ENCODE measurements around the gene EPHB3. TPM values are rescaled to one million over a fixed set of nuclear protein-coding genes. Genes with fewer than 3 reads are reported as not detected.
A peak's percentile ranks its signal among the peaks of the same experiment; 100 is the strongest.

Gene EPHB3
- total RNA-seq, 1 experiment from 2014 or later = 6.0 TPM

DNA sequence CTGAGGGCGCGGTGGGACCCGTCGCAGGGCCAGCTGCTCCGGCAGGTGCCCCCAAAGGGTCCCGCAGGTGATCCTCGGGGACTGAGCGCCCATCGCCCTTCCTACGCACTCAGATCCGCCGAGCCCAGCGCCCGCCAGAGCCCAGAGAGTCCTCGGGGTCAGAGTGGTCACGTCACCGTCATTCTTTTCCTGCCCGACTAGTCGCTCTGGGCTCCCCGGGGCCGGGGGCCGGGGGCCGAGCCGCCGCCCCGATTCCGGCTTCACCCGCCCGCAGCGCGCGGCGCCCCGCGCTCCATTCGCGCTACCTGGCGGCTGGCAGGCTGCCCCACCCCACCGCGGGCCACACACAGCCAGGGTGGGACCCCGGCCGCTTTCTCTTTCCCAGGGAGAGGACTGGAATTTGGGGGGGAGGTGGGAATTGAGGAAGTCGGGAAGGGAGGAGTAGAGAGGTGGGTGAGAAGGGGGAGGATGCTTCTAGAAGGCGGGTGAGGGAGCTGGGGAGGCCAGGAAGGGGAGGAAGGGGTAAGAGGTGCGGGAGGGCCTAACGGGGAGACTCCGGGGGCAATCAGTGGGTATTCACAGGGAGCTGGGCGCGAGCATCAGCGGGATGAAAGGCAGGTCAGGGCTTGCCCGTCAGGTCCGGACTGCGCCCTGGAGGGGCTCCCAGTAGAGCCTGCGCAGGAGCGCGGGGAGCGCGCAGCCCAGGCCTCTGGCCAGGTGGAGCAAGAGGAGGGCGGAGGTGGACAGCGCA is 36.1 kb upstream of the EPHB3 start:
- Histone ChIP-seq H3K27me3 (ENCODE audit: control insufficient read depth, insufficient read depth, low read length) (peaks cover 49% of the 10 kb centered on the region), H3K4me3 (ENCODE audit: low read depth in 2 of 2, low read length in 2 of 2) (peak overlapping the region; percentile 31 to 47), H3K27ac (ENCODE audit: low read length) (no peak overlapping the region), H3K9me3 (ENCODE audit: control insufficient read depth, insufficient read depth, low read depth, low read length) (no peaks in the 10 kb centered on the region), H3K36me3 (ENCODE audit: control insufficient read depth, insufficient read depth, low read length) (no peaks in the 10 kb centered on the region), H3K4me1 (ENCODE audit: control insufficient read depth, insufficient read depth, low read length) (peaks cover 4% of the 10 kb centered on the region; the same call in 1 of the 2 replicates)
- POLR2A ChIA-PET = interaction anchor here (0.5 kb wide), 1 partner anchor 105 kb away, joined by 7 read pairs; no protein-coding TSS in a partner anchor
- intact Hi-C loops (cut with micrococcal nuclease; ENCODE audit: unreplicated experiment) (no loop called here), in situ Hi-C loops (cut with HindIII; ENCODE audit: low pct_unique_long_range_greater_than_20kb, low sequenced_read_pairs) (no loop called here)
- TF ChIP-seq, protein P1, sequence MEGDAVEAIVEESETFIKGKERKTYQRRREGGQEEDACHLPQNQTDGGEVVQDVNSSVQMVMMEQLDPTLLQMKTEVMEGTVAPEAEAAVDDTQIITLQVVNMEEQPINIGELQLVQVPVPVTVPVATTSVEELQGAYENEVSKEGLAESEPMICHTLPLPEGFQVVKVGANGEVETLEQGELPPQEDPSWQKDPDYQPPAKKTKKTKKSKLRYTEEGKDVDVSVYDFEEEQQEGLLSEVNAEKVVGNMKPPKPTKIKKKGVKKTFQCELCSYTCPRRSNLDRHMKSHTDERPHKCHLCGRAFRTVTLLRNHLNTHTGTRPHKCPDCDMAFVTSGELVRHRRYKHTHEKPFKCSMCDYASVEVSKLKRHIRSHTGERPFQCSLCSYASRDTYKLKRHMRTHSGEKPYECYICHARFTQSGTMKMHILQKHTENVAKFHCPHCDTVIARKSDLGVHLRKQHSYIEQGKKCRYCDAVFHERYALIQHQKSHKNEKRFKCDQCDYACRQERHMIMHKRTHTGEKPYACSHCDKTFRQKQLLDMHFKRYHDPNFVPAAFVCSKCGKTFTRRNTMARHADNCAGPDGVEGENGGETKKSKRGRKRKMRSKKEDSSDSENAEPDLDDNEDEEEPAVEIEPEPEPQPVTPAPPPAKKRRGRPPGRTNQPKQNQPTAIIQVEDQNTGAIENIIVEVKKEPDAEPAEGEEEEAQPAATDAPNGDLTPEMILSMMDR (IDR thresholded peaks at IDR 0.05) = no peak
- TF ChIP-seq SIN3A (IDR thresholded peaks at IDR 0.05; ENCODE audit: borderline replicate concordance, insufficient read depth, low read depth, low read length) (no peak), TCF7L2 (IDR thresholded peaks at IDR 0.05; ENCODE audit: low read depth, low read length) (no peak), POLR2AphosphoS5 (IDR thresholded peaks at IDR 0.05; ENCODE audit: low read depth, low read length) (no peak)
- TF ChIP-seq, protein P2, sequence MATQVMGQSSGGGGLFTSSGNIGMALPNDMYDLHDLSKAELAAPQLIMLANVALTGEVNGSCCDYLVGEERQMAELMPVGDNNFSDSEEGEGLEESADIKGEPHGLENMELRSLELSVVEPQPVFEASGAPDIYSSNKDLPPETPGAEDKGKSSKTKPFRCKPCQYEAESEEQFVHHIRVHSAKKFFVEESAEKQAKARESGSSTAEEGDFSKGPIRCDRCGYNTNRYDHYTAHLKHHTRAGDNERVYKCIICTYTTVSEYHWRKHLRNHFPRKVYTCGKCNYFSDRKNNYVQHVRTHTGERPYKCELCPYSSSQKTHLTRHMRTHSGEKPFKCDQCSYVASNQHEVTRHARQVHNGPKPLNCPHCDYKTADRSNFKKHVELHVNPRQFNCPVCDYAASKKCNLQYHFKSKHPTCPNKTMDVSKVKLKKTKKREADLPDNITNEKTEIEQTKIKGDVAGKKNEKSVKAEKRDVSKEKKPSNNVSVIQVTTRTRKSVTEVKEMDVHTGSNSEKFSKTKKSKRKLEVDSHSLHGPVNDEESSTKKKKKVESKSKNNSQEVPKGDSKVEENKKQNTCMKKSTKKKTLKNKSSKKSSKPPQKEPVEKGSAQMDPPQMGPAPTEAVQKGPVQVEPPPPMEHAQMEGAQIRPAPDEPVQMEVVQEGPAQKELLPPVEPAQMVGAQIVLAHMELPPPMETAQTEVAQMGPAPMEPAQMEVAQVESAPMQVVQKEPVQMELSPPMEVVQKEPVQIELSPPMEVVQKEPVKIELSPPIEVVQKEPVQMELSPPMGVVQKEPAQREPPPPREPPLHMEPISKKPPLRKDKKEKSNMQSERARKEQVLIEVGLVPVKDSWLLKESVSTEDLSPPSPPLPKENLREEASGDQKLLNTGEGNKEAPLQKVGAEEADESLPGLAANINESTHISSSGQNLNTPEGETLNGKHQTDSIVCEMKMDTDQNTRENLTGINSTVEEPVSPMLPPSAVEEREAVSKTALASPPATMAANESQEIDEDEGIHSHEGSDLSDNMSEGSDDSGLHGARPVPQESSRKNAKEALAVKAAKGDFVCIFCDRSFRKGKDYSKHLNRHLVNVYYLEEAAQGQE (IDR thresholded peaks at IDR 0.05; ENCODE audit: insufficient read depth in 1 of 2, low read depth in 2 of 2, low read length in 1 of 2) = no peak
- CTCF ChIA-PET = interaction anchor here (0.7 kb wide), 1 partner anchor 12 kb away, joined by 4 read pairs; no protein-coding TSS in a partner anchor
- BruUV-seq (replicated peaks) = no TSS peak
- DNase-seq (ENCODE audit: low read depth, low spot score) = no peak
- ATAC-seq = peak; percentile 59

DNA sequence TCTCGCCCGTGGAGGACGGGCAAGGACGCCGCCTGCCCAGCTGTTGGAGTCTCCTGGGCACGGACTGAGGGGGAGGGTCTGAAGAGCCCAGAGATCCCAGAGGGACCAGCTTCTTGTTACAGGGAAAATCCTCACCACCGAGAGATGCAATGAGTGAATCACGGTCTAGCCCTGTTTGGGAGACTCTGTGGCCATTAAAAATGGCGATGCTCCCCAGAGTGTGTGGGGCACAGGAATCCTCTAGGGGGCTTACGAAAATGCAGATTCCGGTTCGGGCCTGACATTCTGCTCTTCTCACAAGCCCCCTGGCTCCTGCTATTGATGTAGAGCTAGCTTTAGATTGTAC is 35.5 kb upstream of the EPHB3 start:
- no TSS peak for BruUV-seq (replicated peaks)
- DNase-seq (ENCODE audit: low read depth, low spot score) (no peak), ATAC-seq (peak; percentile 36; the same call in 1 of the 2 replicates)
- H3K27me3 ChIP-seq (ENCODE audit: control insufficient read depth, insufficient read depth, low read length) = peaks cover 50% of the 10 kb centered on the region
- in situ Hi-C loops (cut with HindIII; ENCODE audit: low pct_unique_long_range_greater_than_20kb, low sequenced_read_pairs) (no loop called here), intact Hi-C loops (cut with micrococcal nuclease; ENCODE audit: unreplicated experiment) (no loop called here)
- no peaks in the 10 kb centered on the region for H3K9me3 ChIP-seq (ENCODE audit: control insufficient read depth, insufficient read depth, low read depth, low read length)
- no peak overlapping the region for H3K4me3 ChIP-seq (ENCODE audit: low read depth in 2 of 2, low read length in 2 of 2)
- H3K4me1 ChIP-seq (ENCODE audit: control insufficient read depth, insufficient read depth, low read length) = peaks cover 4% of the 10 kb centered on the region; the same call in 1 of the 2 replicates
- ChIA-PET CTCF (interaction anchor here (0.7 kb wide), 1 partner anchor 12 kb away, joined by 4 read pairs; no protein-coding TSS in a partner anchor), POLR2A (no interaction called here)
- H3K36me3 ChIP-seq (ENCODE audit: control insufficient read depth, insufficient read depth, low read length) = no peaks in the 10 kb centered on the region
- no peak for TF ChIP-seq SIN3A (IDR thresholded peaks at IDR 0.05; ENCODE audit: borderline replicate concordance, insufficient read depth, low read depth, low read length)
- TF ChIP-seq, protein P1 (IDR thresholded peaks at IDR 0.05) = no peak
- no peak for TF ChIP-seq POLR2AphosphoS5 (IDR thresholded peaks at IDR 0.05; ENCODE audit: low read depth, low read length)
- TF ChIP-seq TCF7L2 (IDR thresholded peaks at IDR 0.05; ENCODE audit: low read depth, low read length) = no peak
- TF ChIP-seq, protein P2 (IDR thresholded peaks at IDR 0.05; ENCODE audit: insufficient read depth in 1 of 2, low read depth in 2 of 2, low read length in 1 of 2) = no peak
- no peak overlapping the region for H3K27ac ChIP-seq (ENCODE audit: low read length)

Data from Panc1 (cell line).